ENCODE measurements around the gene RBM15B. TPM values are rescaled to one million over a fixed set of nuclear protein-coding genes. Genes with fewer than 3 reads are reported as not detected.

Gene RBM15B
- total RNA-seq, 4 donors from 2014 or later = 33.6 to 50.9 (median 41.7) TPM

DNA sequence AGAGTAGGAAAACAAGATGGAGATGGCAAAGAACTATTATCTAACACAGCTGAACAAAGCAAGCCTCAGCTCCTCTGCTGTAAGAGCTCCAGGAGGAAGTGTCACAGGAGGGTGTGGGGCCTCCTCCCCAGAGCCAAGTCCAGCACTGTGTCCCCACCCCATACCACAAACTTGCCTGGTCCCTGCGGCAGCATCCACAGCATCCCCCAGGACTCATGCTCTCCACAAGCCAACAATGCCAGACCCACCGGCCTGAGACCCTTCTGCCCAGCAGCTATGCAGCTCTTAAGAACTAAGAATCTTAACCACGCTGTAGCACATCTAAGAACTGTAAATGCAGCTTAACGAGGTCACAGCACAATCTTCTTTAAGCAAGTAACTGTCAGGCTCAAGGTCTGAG lies 9.1 kb downstream of the RBM15B start:
- Histone ChIP-seq H3K27ac (no peak overlapping the region), H3K4me3 (no peak overlapping the region), H3K9me3 (no peaks in the 10 kb centered on the region), H3K27me3 (no peaks in the 10 kb centered on the region), H3K36me3 (peaks cover 76% of the 10 kb centered on the region), H3K4me1 (peaks cover 4% of the 10 kb centered on the region)
- no peak for DNase-seq (ENCODE audit: low spot score in 2 of 2)
- no peak for TF ChIP-seq CTCF (IDR thresholded peaks at IDR 0.05)
- TF ChIP-seq POLR2A (IDR thresholded peaks at IDR 0.05) = no peak
- TF ChIP-seq EP300 (IDR thresholded peaks at IDR 0.05) = no peak
- TF ChIP-seq POLR2AphosphoS5 (IDR thresholded peaks at IDR 0.05) = no peak
- WGBS = 90% methylated on average over 4 of the region's 4 CpGs

DNA sequence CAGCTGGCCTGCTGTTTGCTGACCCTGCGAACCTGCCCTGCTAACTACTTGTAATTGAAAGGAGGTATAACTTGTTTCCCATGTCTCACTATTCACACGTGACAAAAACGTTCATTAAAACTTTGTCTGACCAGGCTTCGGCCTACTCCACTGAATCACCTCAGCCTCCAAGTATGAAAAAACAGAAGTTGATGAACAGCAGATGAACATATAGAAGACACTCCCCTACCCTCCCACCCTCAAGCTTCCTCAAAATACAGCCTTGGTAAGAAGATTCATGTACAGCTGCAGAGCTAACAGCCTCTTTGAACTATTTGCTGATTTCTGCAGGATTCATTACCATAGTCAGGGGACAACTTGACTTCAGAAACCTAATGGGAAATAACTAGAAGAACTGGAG lies 10.7 kb downstream of the RBM15B start:
- no peak for DNase-seq (ENCODE audit: low spot score in 2 of 2)
- H3K4me3 ChIP-seq = no peak overlapping the region
- no peak overlapping the region for H3K27ac ChIP-seq
- H3K27me3 ChIP-seq = no peaks in the 10 kb centered on the region
- peaks cover 67% of the 10 kb centered on the region for H3K36me3 ChIP-seq
- 93% methylated on average over 4 of the region's 4 CpGs for WGBS
- TF ChIP-seq CTCF (IDR thresholded peaks at IDR 0.05) = no peak
- TF ChIP-seq POLR2AphosphoS5 (IDR thresholded peaks at IDR 0.05) = no peak
- TF ChIP-seq EP300 (IDR thresholded peaks at IDR 0.05) = no peak
- no peak for TF ChIP-seq POLR2A (IDR thresholded peaks at IDR 0.05)
- H3K4me1 ChIP-seq = peaks cover 4% of the 10 kb centered on the region
- H3K9me3 ChIP-seq = no peaks in the 10 kb centered on the region

- Histone ChIP-seq H3K4me1 (no peaks in the 10 kb centered on the region), H3K9me3 (no peaks in the 10 kb centered on the region), H3K4me3 (no peak overlapping the region), H3K27ac (no peak overlapping the region), H3K27me3 (no peaks in the 10 kb centered on the region), H3K36me3 (peaks cover 56% of the 10 kb centered on the region)
- TF ChIP-seq CTCF (IDR thresholded peaks at IDR 0.05) (no peak), POLR2AphosphoS5 (IDR thresholded peaks at IDR 0.05) (no peak), EP300 (IDR thresholded peaks at IDR 0.05) (no peak), POLR2A (IDR thresholded peaks at IDR 0.05) (no peak)
- DNase-seq (ENCODE audit: low spot score in 2 of 2) = no peak
Measured at GRCh38 chr3:51403675-51404074, 12.6 kb downstream of the RBM15B start.

GRCh38 chr3:51408021-51408420 lies 16.9 kb downstream of the RBM15B start:
- Histone ChIP-seq H3K4me3 (no peak overlapping the region), H3K9me3 (no peaks in the 10 kb centered on the region), H3K27ac (no peak overlapping the region), H3K4me1 (no peaks in the 10 kb centered on the region), H3K36me3 (peaks cover 60% of the 10 kb centered on the region), H3K27me3 (no peaks in the 10 kb centered on the region)
- no peak for DNase-seq (ENCODE audit: low spot score in 2 of 2)
- TF ChIP-seq POLR2AphosphoS5 (IDR thresholded peaks at IDR 0.05) = no peak
- no peak for TF ChIP-seq CTCF (IDR thresholded peaks at IDR 0.05)
- TF ChIP-seq POLR2A (IDR thresholded peaks at IDR 0.05) = no peak
- TF ChIP-seq EP300 (IDR thresholded peaks at IDR 0.05) = no peak
- WGBS = 90% methylated on average over 2 of the region's 2 CpGs

DNA sequence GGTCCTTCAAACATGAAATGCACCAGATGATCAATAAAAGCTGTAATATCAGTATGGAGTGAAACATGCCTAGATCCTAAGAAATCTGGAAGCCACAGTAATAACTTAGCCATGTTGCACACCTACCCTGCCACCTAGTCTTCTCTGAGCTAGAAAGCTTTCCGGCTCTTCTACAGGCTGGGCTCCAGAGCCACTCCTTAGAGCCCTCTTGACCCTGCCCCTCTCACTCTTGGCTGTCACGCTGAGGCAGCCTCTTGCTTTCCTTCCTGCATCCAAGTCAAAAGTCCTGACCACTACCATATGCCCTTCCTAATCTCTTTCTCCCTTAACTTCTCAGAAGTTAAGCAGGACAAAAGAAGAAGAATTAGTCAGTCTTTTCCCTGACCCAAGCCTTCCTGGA lies 17.7 kb downstream of the RBM15B start:
- TF ChIP-seq POLR2AphosphoS5 (IDR thresholded peaks at IDR 0.05) (no peak), CTCF (IDR thresholded peaks at IDR 0.05) (no peak), POLR2A (IDR thresholded peaks at IDR 0.05) (no peak), EP300 (IDR thresholded peaks at IDR 0.05) (no peak)
- DNase-seq (ENCODE audit: low spot score in 2 of 2) = no peak
- no peak overlapping the region for H3K4me3 ChIP-seq
- WGBS = 72% methylated on average over 2 of the region's 2 CpGs
- peaks cover 60% of the 10 kb centered on the region for H3K36me3 ChIP-seq
- no peaks in the 10 kb centered on the region for H3K27me3 ChIP-seq
- no peaks in the 10 kb centered on the region for H3K4me1 ChIP-seq
- H3K27ac ChIP-seq = no peak overlapping the region
- H3K9me3 ChIP-seq = no peaks in the 10 kb centered on the region
